Activated CD4-positive, alpha-beta T cell treated with anti-CD3 and anti-CD28 coated beads, Interleukin-2, amount 50 U/mL, for 1 hour (primary cell): ENCODE measurements around the gene CCDC92.
A peak's percentile ranks its signal among the peaks of the same experiment; 100 is the strongest.

Experiments used
- DNase-seq: peaks from one replicate; pipeline ENCODE4 v3.0.0-alpha.2; 2020

Gene CCDC92

GRCh38 chr12:123973552-123974341 lies 1.1 kb upstream of the CCDC92 start:
- peak; percentile 23 for DNase-seq

DNA sequence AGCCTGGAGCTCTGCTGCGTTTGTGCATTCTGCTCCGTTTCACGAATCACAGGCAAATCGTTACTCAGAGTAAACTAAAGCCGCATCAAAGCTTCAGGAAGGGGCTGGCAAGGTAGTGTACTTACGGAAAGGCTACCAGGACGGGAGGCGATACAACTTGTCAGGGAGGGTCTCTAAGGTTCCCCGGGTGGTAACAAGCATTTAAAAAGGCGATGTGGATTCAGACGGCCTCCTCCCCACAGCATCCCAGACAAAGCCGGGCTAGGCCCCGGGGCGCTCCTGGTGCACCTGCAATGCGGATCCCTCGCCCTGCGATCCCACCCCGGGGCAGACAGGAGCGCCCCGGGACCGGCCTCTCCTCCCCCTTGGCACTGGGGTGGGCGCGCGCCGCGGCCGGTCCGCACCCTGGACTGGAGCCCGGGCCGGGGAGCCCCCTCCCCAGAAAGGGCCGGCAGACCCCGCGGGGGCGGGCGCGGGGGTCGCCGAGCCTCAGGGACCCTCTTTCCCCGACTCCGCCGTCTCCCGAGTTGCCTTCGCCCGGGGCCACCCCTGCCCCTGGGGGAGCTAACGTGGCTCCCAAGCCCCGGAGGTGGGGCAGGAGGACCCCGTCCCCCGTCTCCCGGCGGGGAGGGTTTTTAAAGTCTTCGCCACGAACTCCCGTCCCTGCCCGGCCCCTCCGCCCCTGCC lies 718 bp downstream of the CCDC92 start:
- DNase-seq: peak; percentile 23

DNA sequence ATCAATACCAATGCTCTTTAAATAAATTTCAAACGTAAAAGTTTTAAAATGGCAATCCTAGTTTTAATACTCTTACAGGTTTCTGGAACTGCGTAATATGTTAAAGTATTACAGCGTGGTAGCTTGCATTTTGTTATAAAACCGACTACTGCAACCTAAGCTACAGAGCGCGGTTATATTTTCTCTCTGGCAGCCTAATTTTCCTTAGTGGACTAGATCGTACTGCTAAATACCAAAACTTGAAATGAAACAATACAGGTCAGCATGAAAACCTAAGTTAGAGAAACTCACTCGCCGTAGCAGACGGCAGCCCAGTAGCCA lies 1.2 kb downstream of the CCDC92 start:
- no peak for DNase-seq

- DNase-seq: no peak
Measured at GRCh38 chr12:123967121-123967586, 5.5 kb downstream of the CCDC92 start.

GRCh38 chr12:123966596-123966995 lies 6.0 kb downstream of the CCDC92 start:
- DNase-seq: no peak

DNA sequence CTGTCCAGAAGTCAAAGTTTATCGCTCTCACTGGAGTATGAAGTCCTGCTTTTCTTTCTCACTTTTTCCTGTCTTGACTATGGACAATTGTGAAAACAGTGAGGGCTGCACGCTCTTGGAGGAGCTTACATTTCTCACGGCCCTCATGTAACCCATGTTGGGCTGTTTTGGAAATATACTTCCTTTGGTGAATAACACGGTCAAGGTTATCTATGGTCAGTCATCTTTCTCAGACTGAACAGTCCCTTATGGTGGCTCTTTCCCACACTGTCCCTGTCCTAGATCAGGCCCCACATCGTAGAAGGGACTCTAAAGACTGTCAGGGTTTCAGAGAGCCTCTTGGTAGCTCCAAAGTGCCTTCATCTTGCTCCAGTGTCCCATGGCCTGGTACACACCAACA lies 7.2 kb downstream of the CCDC92 start:
- DNase-seq: no peak

GRCh38 chr12:123963821-123964220 lies 8.8 kb downstream of the CCDC92 start:
- DNase-seq: no peak

DNA sequence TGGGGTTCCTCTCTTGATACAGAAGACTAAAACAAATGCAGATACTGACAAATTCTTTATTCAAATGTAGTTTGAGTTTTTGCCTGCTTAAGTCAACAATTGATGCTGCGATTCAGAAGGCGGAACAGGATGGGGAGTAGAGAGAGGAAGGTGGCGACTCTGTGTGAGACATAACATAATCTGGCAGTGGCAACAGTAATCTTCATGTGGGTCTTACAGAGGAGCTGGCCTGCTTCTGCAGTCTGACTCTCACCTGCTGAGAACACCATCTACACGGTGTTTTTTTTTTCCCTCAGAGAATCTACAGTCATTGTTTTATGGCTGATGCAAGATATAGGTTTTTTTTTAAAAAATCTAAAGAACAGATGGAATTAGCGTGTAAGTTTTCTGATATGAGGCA lies 10.1 kb downstream of the CCDC92 start:
- DNase-seq: no peak

DNA sequence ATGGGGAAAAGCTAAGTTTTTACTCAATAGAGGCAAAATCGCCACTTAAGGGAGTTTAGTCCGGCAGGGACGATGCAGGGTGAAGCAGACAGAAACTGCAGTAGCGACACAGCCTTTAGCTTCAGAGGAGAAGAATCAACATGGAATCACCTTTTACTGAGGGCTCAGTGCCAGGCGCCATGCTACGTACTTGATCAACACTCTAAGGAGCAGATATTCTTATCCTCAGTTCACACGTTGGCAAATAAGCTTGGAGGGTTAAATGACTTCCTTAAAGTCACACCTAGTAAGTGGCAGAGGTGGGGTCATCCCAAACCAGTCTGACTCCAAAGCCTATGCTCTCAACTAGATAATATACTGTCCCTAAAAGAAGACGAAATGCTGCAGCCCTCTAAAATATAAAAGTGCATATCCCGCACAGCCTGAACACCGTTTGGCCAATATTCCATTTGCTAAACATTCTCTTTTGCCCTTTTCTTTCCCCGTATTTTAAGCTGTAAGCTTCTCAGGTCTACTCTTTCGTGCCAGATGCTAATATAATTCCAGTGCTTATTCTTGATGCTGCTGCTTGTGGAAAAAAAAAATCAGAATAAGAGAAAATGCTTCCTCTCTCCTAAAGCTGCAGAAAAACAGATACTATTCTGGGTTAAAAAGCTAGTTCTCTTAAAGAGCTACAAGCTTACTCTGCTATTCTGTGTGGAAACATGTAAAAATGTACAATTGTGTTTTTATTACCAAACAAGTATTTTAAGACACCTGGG lies 10.9 kb downstream of the CCDC92 start:
- no peak for DNase-seq

DNA sequence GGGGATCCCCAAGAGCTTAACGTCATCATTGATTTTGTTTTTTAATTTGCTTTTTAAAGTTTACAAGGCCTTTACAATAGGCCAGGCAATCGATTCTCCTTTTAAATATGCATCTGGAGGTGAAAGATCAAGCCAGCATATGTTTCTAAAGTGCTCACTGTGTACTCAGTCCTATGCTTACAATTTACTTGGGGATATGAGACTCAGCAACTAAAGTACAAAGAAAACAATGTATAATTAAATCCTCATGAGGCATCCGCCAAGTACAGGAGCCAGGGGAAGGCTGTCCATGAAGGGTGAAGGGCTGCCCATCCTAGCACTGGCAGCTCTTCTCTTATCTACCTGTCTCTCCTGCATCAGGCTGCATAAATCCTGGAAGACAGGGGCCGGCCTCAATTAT lies 11.8 kb downstream of the CCDC92 start:
- no peak for DNase-seq

DNA sequence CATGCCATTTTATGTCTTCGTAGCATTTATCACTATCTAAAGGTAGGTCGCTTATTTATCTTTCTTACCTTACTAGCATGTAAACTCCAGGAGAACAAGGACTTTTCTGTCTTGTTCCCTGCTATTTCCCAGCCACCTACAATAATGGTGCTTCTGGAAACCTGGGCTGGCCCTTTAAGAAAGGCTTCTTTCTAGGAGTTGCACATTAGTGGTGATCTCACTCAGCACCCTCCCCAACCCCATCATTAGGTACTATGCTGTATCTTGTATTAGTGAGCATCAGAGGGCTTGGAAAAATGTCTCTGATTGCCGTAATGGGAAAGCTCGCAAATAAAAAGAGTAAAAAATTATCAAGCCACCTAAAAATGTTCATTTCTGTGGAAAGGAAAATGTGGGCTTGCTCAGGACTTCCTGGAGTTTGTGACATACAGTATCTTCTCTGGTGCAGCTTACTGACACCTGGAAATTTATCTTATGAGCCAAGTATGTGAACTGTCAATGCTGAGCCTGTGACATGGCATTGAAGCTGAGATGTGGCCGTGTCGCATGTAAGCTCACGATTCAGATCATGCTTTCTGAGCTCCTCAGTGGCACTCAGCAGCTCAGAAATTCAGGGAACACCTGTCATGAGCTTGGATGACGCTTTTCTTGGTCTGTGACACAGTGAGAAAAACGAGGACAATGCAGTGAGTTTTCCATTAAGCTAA lies 12.4 kb downstream of the CCDC92 start:
- DNase-seq: no peak

DNA sequence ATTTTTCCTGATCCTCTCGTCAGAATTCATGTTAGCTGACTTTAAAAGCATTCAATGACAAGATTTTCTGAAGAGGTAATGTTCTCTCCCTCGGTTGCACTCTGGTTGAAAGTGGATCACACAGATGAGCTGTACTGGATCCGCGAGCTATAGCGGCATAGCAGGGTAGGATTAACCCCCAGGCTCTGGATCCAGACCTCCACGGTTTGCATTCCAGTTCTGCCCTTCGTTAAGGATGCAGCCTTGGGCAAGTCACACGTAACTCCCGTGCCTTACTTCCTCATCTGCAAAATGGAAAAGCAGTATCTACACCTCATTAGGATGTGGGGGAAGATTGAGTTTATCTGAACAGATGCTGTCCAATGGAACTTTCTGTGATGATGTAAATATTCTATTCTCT lies 13.8 kb downstream of the CCDC92 start:
- DNase-seq: no peak

- DNase-seq: no peak
Measured at GRCh38 chr12:123958462-123958861, 14.2 kb downstream of the CCDC92 start.

GRCh38 chr12:123957196-123957595 lies 15.4 kb downstream of the CCDC92 start:
- no peak for DNase-seq

GRCh38 chr12:123956249-123956648 lies 16.4 kb downstream of the CCDC92 start:
- no peak for DNase-seq

DNA sequence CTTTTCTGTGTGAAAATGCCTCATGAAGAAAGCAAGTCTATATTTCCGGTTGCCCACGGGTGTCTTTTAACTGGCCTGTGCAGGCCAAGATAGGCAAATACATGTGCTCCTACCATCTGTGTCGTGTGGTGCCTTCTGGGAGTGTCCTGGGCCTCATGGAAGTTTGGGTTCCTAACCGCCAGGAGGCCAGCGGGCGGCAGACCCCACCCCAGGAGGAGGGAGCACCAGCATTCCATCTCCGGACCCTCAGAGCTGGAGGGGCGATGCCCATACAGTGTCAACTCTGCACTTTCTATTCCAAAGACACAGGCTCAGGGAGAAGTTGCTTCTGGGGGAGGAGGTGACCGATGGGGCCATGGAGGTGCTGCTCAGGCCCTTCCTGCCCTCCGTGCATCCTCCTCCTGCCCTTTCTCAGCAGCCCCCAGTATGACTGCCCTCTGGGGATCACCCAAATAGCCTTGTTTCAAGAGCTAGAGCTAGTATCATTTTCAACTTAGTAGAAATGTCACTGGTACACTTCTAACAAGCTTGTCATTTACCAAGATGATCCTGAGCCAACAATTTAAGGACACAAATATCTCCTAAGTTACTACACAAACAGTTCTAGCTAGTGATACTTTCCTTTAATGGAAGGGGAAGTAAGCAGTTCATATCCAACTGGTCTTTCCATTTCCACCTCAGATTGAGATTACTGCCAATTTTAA lies 17.8 kb downstream of the CCDC92 start:
- no peak for DNase-seq

DNA sequence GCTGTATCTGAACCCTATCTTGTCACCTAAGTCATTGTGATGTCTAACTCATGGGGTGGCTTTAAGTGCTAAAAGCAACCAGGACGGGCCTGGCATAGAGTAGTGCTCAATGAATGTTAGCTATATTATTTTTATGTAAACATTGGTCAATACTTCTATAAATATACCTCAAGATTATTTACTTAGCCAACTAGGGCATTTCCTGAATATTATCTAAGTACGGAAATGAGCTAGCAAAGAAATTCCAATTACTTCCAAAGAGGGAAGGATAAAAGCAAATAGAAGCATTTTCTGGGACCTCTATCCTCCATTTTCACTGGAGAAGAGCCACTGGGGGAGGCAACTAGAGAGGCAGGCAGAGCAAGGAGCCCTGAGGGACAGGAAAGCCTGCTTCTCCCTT lies 20.6 kb downstream of the CCDC92 start:
- no peak for DNase-seq

- no peak for DNase-seq
Measured at GRCh38 chr12:123951467-123951866, 21.2 kb downstream of the CCDC92 start.

GRCh38 chr12:123950476-123951349 lies 21.9 kb downstream of the CCDC92 start:
- DNase-seq: no peak

- DNase-seq: no peak
Measured at GRCh38 chr12:123949770-123950165, 22.9 kb downstream of the CCDC92 start.
